ENCODE measurements around the gene SWSAP1. TPM values are rescaled to one million over a fixed set of nuclear protein-coding genes. Genes with fewer than 3 reads are reported as not detected.

The SWSAP1 gene
- total and polyA plus RNA-seq, 2 of the 4 experiments (the other 2 are of a cell fraction), result 0.36 to 1.6 TPM

GRCh38 chr19:11375143-11375948 lies 880 bp downstream of the SWSAP1 start:
- ATAC-seq (ENCODE audit: low read depth), result no peak
- peak overlapping the region; percentile 72 for H3K4me2 ChIP-seq (ENCODE audit: low read depth, low read length)
- H3K9me1 ChIP-seq (ENCODE audit: insufficient read depth, low read length), result peaks cover 29% of the 10 kb centered on the region
- intact Hi-C loops (cut with micrococcal nuclease), result loop anchor here (2.0 kb wide), 2 partner anchors 59 to 83 kb away; partner anchors contain the start of genes ODAD3 and PRKCSH
- peak overlapping the region; percentile 28 for H3K4me3 ChIP-seq (ENCODE audit: insufficient read depth, low read depth, low read length)
- peak overlapping the region; percentile 59 for H2BK5ac ChIP-seq (ENCODE audit: low read depth, low read length, poor library complexity, severe bottlenecking)
- H2BK15ac ChIP-seq (ENCODE audit: low read depth, low read length), result peak overlapping the region; percentile 12; the same call in 1 of the 3 replicates
- H2AFZ ChIP-seq (replicated peaks; ENCODE audit: low read length, poor library complexity), result peak overlapping the region; percentile 98
- H4K91ac ChIP-seq (ENCODE audit: insufficient read depth, low read depth, low read length), result peak overlapping the region; percentile 60
- peak overlapping the region; percentile 90 to 92 for H4K8ac ChIP-seq (ENCODE audit: low read depth in 2 of 2, low read length in 2 of 2)
- POLR2A ChIA-PET (ENCODE audit: unreplicated experiment), result interaction anchor here (0.6 kb wide), 1 partner anchor 102 kb away, joined by 4 read pairs; no protein-coding TSS in a partner anchor
- H3K79me1 ChIP-seq (ENCODE audit: low read depth in 1 of 2, low read length in 2 of 2), result peaks cover 6 to 34% of the 10 kb centered on the region in 2 experiments
- in situ Hi-C loops (cut with MboI; ENCODE audit: low sequenced_read_pairs), result no loop called here
- no TSS peak for BruUV-seq (replicated peaks)
- TF ChIP-seq CTCF (conservative IDR thresholded peaks at IDR 0.05; ENCODE audit: low read depth, low read length), result no peak
- TF ChIP-seq MXI1 (IDR thresholded peaks at IDR 0.05; ENCODE audit: borderline replicate concordance, low read depth, low read length), result no peak
- TF ChIP-seq MAFK (IDR thresholded peaks at IDR 0.05; ENCODE audit: low read depth, low read length), result no peak
- TF ChIP-seq FOS (IDR thresholded peaks at IDR 0.05; ENCODE audit: low read depth, low read length), result no peak
- TF ChIP-seq CHD1 (IDR thresholded peaks at IDR 0.05; ENCODE audit: low read depth, low read length), result no peak
- no peak for TF ChIP-seq RFX5 (IDR thresholded peaks at IDR 0.05; ENCODE audit: low read depth, low read length)
- no peak for TF ChIP-seq SMC3 (IDR thresholded peaks at IDR 0.05; ENCODE audit: low read depth, low read length)
- H3K9me3 ChIP-seq (ENCODE audit: control insufficient read depth, insufficient read depth, low read length), result no peaks in the 10 kb centered on the region
- peak overlapping the region; percentile 54 for H4K5ac ChIP-seq (ENCODE audit: low read depth, low read length)
- H3K27me3 ChIP-seq (ENCODE audit: control insufficient read depth, insufficient read depth, low read length), result no peaks in the 10 kb centered on the region
- H3K4ac ChIP-seq (ENCODE audit: low read depth, low read length), result peak overlapping the region; percentile 77
- DNase-seq, result no peak
- peak overlapping the region; percentile 72 for H3K27ac ChIP-seq (ENCODE audit: insufficient read depth, low read length)
- H3K4me1 ChIP-seq (ENCODE audit: control insufficient read depth, insufficient read depth, low read length), result peaks cover 22% of the 10 kb centered on the region
- WGBS, 2 experiments (ENCODE audit: extremely low coverage in 2 of 2, insufficient read length in 1 of 2), result 60% methylated on average over 9 of the region's 27 CpGs; no CpG with 5 or more reads in 1 of the 2 experiments
- H3K56ac ChIP-seq (ENCODE audit: extremely low read depth, insufficient read depth, low read length), result peak overlapping the region; percentile 76; the same call in 1 of the 2 replicates
- H3K9ac ChIP-seq (ENCODE audit: low read depth, low read length), result peak overlapping the region; percentile 27
- H4K20me1 ChIP-seq (ENCODE audit: insufficient read depth, low read length), result peaks cover 11% of the 10 kb centered on the region; the same call in 1 of the 2 replicates
- peak overlapping the region; percentile 49; the same call in 1 of the 2 replicates for H2AK5ac ChIP-seq (ENCODE audit: low read depth, low read length)
- H3K14ac ChIP-seq (replicated peaks; ENCODE audit: low read depth, low read length), result peak overlapping the region; percentile 69
- peak overlapping the region; percentile 33; the same call in 1 of the 2 replicates for H2BK120ac ChIP-seq (ENCODE audit: low read depth, low read length)
- H3K36me3 ChIP-seq (ENCODE audit: control insufficient read depth, insufficient read depth, low read length), result no peaks in the 10 kb centered on the region
- peak overlapping the region; percentile 74; the same call in 1 of the 2 replicates for H3K23ac ChIP-seq (ENCODE audit: low read depth, low read length)
- dilution Hi-C loops (cut with HindIII; ENCODE audit: low sequenced_read_pairs, unreplicated experiment), result no loop called here
- H3K18ac ChIP-seq (ENCODE audit: low read depth, low read length), result peak overlapping the region; percentile 2
- CTCF ChIA-PET, result interaction anchor here (0.6 to 1.5 kb wide), 5 partner anchors 8 to 161 kb away, joined by 3 to 5 read pairs (median 3); partner anchors contain the start of gene PRKCSH
- peak overlapping the region; percentile 23 for H2BK20ac ChIP-seq (ENCODE audit: low read depth, low read length)
- H2AK9ac ChIP-seq (replicated peaks; ENCODE audit: low read depth, low read length, poor library complexity), result peak overlapping the region; percentile 88

All from IMR-90 (cell line).